Ovary (tissue), 3 donors: ENCODE measurements around the gene TNS1.

Experiments
- EP300 ChIP-seq: sonication (generic); formaldehyde crosslinking; IDR thresholded peaks from one replicate; pipeline ENCODE4 v1.6.1; 2017; ENCODE audit warnings: antibody characterized with exemption
- POLR2A ChIP-seq: fragments of 450-650 bp; IDR thresholded peaks from one replicate; pipeline ENCODE4 v1.6.1; 2017; ENCODE audit warnings: antibody characterized with exemption, mild to moderate bottlenecking, moderate library complexity
- TF ChIP-seq, protein P1 (sequence below), 3 donors: fragments of 450-650 bp in 2 of 3; fragments of 200-600 bp in 1 of 3; IDR thresholded peaks; one replicate each; pipeline versions ENCODE4 v1.5.1 to v1.8.0; 2016 to 2022; ENCODE audit warnings: antibody characterized with exemption in 3 of 3, mild to moderate bottlenecking in 1 of 3
- donor health status: DM: no; HTN: no; CAD: no.

DNA sequence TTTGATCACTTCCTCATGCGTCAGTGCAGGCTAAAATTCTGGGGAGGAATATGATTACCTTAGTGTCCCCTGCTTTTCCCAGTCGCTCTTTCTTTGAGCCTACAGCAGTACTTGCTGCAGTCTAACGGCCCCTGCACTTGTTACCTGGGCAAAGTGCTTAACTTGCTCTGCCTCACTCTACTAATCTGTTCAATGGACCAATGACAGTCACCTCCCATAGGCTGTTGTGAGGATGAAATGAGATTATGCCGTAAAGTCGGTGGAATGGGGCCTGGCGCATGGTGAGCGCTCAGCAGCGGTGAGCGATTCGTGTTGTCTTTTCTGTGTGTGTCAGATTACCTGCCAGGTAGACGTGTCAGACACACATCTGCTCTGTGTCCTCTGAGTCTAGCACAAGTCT is 5.3 kb downstream of the TNS1 start:
- TF ChIP-seq POLR2A (no peak), EP300 (no peak)
- TF ChIP-seq, protein P1, sequence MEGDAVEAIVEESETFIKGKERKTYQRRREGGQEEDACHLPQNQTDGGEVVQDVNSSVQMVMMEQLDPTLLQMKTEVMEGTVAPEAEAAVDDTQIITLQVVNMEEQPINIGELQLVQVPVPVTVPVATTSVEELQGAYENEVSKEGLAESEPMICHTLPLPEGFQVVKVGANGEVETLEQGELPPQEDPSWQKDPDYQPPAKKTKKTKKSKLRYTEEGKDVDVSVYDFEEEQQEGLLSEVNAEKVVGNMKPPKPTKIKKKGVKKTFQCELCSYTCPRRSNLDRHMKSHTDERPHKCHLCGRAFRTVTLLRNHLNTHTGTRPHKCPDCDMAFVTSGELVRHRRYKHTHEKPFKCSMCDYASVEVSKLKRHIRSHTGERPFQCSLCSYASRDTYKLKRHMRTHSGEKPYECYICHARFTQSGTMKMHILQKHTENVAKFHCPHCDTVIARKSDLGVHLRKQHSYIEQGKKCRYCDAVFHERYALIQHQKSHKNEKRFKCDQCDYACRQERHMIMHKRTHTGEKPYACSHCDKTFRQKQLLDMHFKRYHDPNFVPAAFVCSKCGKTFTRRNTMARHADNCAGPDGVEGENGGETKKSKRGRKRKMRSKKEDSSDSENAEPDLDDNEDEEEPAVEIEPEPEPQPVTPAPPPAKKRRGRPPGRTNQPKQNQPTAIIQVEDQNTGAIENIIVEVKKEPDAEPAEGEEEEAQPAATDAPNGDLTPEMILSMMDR (IDR thresholded peaks at IDR 0.05) = no peak
